CD4-positive, alpha-beta T cell (primary cell): ENCODE measurements around the gene DTX3. TPM values are rescaled to one million over a fixed set of nuclear protein-coding genes. Genes with fewer than 3 reads are reported as not detected.

ENCODE experiments used
- ATAC-seq: fragments of 200-7000 bp; cut with Tn5 transposase; one replicate; pipeline ENCODE4 v1.10.0; 2022; ENCODE audit warnings: mild to moderate bottlenecking; ENCODE audit not compliant: poor library complexity
- CTCF ChIA-PET: fragments of 350-600 bp; sonication (Branson Sonifier 250); formaldehyde crosslinking; loops from one replicate; lab custom pipeline; 2021; ENCODE audit warnings: antibody characterized with exemption, inconsistent platforms; lab: Charles Lee
- POLR2A ChIA-PET: fragments of 350-600 bp; sonication (Branson Sonifier 250); formaldehyde crosslinking; loops from one replicate; lab custom pipeline; 2021; ENCODE audit warnings: antibody characterized with exemption, inconsistent platforms; lab: Charles Lee
- DNase-seq, 14 experiments: peaks; one replicate each; pipeline ENCODE4 v3.0.0-alpha.2; 2013 to 2020; ENCODE audit warnings: mixed read lengths in 2 of 14
- H3K27ac ChIP-seq, 2 donors: one replicate each; pipeline versions ENCODE4 v1.5.1 to v1.7.0; 2013; ENCODE audit warnings: low read length in 2 of 2, low read depth in 1 of 2, mild to moderate bottlenecking in 1 of 2
- H3K27me3 ChIP-seq, 2 experiments: 1 replicate in 1 of 2; 2 replicates in 1 of 2; pipeline versions ENCODE4 v1.6.1 to v1.7.0; 2013; ENCODE audit warnings: low read length in 2 of 2, control low read depth in 1 of 2, mild to moderate bottlenecking in 1 of 2, moderate library complexity in 1 of 2; ENCODE audit not compliant: insufficient read depth in 2 of 2, control insufficient read depth in 1 of 2
- H3K36me3 ChIP-seq: one replicate; pipeline ENCODE4 v1.6.1; 2013; ENCODE audit warnings: low read length, control low read depth; ENCODE audit not compliant: insufficient read depth
- H3K4me1 ChIP-seq: one replicate; pipeline ENCODE4 v1.6.1; 2013; ENCODE audit warnings: low read length, control low read depth; ENCODE audit not compliant: insufficient read depth
- H3K4me3 ChIP-seq: one replicate; pipeline ENCODE4 v1.5.1; 2013; ENCODE audit warnings: mild to moderate bottlenecking, low read length, moderate library complexity
- H3K9me3 ChIP-seq, 2 experiments: 1 replicate in 1 of 2; 2 replicates in 1 of 2; pipeline versions ENCODE4 v1.6.1 to v1.7.0; 2013; ENCODE audit warnings: low read length in 2 of 2, mild to moderate bottlenecking in 2 of 2, control low read depth in 1 of 2, moderate library complexity in 1 of 2; ENCODE audit not compliant: control insufficient read depth in 1 of 2, insufficient read depth in 1 of 2
- H3K27ac Mint-ChIP-seq: one replicate; pipeline ENCODE4 v1.8.0; 2020; ENCODE audit warnings: mixed read lengths
- H3K27me3 Mint-ChIP-seq: one replicate; pipeline ENCODE4 v1.8.0; 2021; ENCODE audit warnings: mixed read lengths
- H3K36me3 Mint-ChIP-seq: one replicate; pipeline ENCODE4 v1.8.0; 2021; ENCODE audit warnings: low read depth, mixed read lengths
- H3K4me1 Mint-ChIP-seq: one replicate; pipeline ENCODE4 v1.8.0; 2021; ENCODE audit warnings: low read depth, mixed read lengths
- H3K4me3 Mint-ChIP-seq: one replicate; pipeline ENCODE4 v1.8.0; 2020; ENCODE audit warnings: mild to moderate bottlenecking, mixed read lengths
- H3K9me3 Mint-ChIP-seq: one replicate; pipeline ENCODE4 v1.8.0; 2020; ENCODE audit warnings: mixed read lengths
- CTCF ChIP-seq: fragments of 200-600 bp; IDR thresholded peaks from one replicate; pipeline ENCODE4 v1.8.0; 2022; ENCODE audit warnings: antibody characterized with exemption, mild to moderate bottlenecking
- intact Hi-C, 2 experiments: fragments of 100-400 bp; cut with DNase I in 1 of 2; cut with micrococcal nuclease in 1 of 2; formaldehyde crosslinking; loops; one replicate each; pipeline versions ENCODE4 v1.15.1 to v1.9.0; 2023 to 2025; cut with DNase I, micrococcal nuclease
- total RNA-seq, 174 experiments: library from RNA in 2 of 174; stranded (reverse) in 2 of 174; gene quantifications; one replicate each; pipeline ENCODE4 v1.2.3 and lab custom pipeline; 2021 to 2026

The DTX3 gene
- total RNA-seq, 2 experiments from 2014 or later, result 28.6 to 29.4 TPM

DNA sequence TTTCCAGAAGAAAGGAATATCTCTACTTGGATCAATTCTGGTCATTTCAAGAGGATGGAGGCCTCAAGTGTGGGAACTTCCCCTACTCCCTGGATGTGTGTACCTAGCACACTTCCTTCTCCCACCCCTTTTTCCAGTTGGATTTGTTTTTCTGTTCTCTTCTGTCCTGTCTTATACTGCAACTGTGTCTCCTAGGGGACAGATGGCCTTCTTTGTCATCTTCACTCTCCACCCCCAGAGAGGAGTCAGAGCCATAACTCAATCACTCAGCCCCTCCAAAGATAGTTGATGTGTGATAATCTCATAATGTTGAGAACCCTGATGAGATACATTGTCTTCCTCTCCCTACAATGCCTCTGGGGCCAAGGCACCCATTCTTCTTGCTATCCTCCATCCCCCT, 2.1 kb upstream of the DTX3 start:
- H3K36me3 Mint-ChIP-seq, result peaks cover 54% of the 10 kb centered on the region

DNA sequence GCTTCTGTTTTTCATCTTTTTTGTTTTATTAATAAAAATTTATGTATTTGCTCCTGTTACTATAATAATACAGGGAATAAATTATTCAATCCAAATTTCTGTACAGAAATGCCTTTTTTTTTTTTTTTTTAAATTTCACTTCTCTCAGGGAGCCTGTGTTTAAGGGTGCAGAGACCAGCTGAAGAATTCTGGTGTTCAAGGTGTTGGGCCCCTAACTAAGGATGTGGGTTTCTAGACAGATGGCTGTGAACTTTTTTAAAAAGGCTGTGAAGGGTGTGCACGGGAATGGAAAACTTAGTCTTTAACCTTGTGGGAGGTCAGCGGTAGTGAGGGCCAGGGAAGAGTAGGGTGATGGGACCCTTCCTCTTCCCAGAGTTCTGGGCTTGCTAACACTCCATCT, 1.3 kb upstream of the DTX3 start:
- Mint-ChIP-seq H3K27ac (peak overlapping the region; percentile 81), H3K27me3 (no peaks in the 10 kb centered on the region), H3K4me3 (peak overlapping the region; percentile 92), H3K9me3 (no peaks in the 10 kb centered on the region), H3K4me1 (peaks cover 32% of the 10 kb centered on the region), H3K36me3 (peaks cover 49% of the 10 kb centered on the region)
- Histone ChIP-seq H3K36me3 (peaks cover 43% of the 10 kb centered on the region), H3K27me3 (no peaks in the 10 kb centered on the region), H3K4me1 (peaks cover 25% of the 10 kb centered on the region), H3K4me3 (no peak overlapping the region), H3K9me3 (no peaks in the 10 kb centered on the region), H3K27ac (no peak overlapping the region)
- no peak for ATAC-seq
- peak in 1 of 14 experiments; percentile 53 for DNase-seq
- CTCF ChIA-PET, result interaction anchor here (1.4 to 2.0 kb wide), 2 partner anchors 10 to 20 kb away, joined by 4 to 12 read pairs; no protein-coding TSS in a partner anchor
- intact Hi-C loops, result no loop called here
- POLR2A ChIA-PET, result interaction anchor here (0.6 to 1.6 kb wide), 3 partner anchors 11 to 210 kb away, joined by 3 to 4 read pairs (median 4); partner anchors contain the start of gene PIP4K2C
- TF ChIP-seq CTCF, result no peak

More for the DNA sequence above, 2.1 kb upstream of the DTX3 start:
- Mint-ChIP-seq H3K27ac (no peak overlapping the region), H3K27me3 (no peaks in the 10 kb centered on the region), H3K4me1 (peaks cover 32% of the 10 kb centered on the region), H3K4me3 (no peak overlapping the region), H3K9me3 (no peaks in the 10 kb centered on the region)
- DNase-seq (no peak), ATAC-seq (no peak)
- intact Hi-C loops, result no loop called here
- H3K27ac ChIP-seq, result no peak overlapping the region
- TF ChIP-seq CTCF, result no peak
- no peaks in the 10 kb centered on the region for H3K27me3 ChIP-seq
- peaks cover 25% of the 10 kb centered on the region for H3K4me1 ChIP-seq
- H3K36me3 ChIP-seq, result peaks cover 50% of the 10 kb centered on the region
- no peak overlapping the region for H3K4me3 ChIP-seq
- no peaks in the 10 kb centered on the region for H3K9me3 ChIP-seq
- POLR2A ChIA-PET, result interaction anchor here (1.5 kb wide), 1 partner anchor 12 kb away, joined by 4 read pairs; the partner anchor contains the start of gene PIP4K2C
- CTCF ChIA-PET, result interaction anchor here (1.4 to 2.0 kb wide), 2 partner anchors 9 to 19 kb away, joined by 4 to 12 read pairs; no protein-coding TSS in a partner anchor

DNA sequence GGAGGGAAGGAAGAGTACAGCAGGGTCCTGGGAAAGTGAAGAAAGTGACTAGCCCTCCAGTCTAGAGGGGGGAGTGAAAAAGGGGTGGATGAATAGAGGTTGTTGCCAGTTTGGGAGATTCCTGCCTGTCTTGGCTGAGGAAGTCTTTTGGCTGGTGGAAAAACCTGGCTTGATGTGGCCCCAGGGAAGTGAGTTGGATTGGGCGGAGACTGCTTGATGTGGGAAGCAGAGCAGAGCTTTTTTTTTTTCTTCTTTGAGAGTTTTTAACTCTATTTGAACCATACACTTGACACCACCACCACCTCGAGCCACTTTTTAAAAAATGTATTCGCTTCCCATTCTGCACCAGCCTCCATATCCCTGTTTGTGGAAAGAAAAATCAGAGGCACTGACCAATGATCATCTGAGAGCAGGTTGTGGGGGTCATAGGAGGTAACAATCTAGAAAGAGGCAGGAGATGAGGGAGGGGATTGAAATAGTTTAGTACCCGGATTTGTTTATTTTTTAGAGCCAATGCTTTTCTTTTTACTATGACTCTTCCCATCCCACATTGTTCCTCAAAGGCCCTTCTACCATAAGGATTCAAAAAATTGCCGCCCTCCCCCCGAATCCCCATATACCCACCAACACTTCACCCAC, 690 bp upstream of the DTX3 start:
- Mint-ChIP-seq H3K4me3 (peak overlapping the region; percentile 92), H3K36me3 (peaks cover 48% of the 10 kb centered on the region), H3K27me3 (no peaks in the 10 kb centered on the region), H3K27ac (peak overlapping the region; percentile 81), H3K9me3 (no peaks in the 10 kb centered on the region), H3K4me1 (peaks cover 32% of the 10 kb centered on the region)
- ChIA-PET POLR2A (interaction anchor here (0.6 to 1.6 kb wide), 3 partner anchors 11 to 211 kb away, joined by 3 to 4 read pairs (median 4); partner anchors contain the start of gene PIP4K2C), CTCF (interaction anchor here (1.4 to 2.0 kb wide), 2 partner anchors 11 to 20 kb away, joined by 4 to 12 read pairs; no protein-coding TSS in a partner anchor)
- Histone ChIP-seq H3K27ac (peak overlapping the region in 1 of 2 donors; percentile 52), H3K4me1 (peaks cover 25% of the 10 kb centered on the region), H3K36me3 (peaks cover 37% of the 10 kb centered on the region), H3K27me3 (no peaks in the 10 kb centered on the region), H3K9me3 (no peaks in the 10 kb centered on the region), H3K4me3 (peak overlapping the region; percentile 74)
- no peak for DNase-seq
- intact Hi-C loops, result no loop called here
- TF ChIP-seq CTCF, result no peak
- ATAC-seq, result no peak
